Fibroblast of skin of left biceps (primary cell): ENCODE results near the gene POGZ.

Source experiments
- DNase-seq, 2 experiments: peaks; one replicate each; pipeline ENCODE4 v3.0.0-alpha.2; 2013; ENCODE audit warnings: low read depth in 2 of 2

The POGZ gene, protein sequence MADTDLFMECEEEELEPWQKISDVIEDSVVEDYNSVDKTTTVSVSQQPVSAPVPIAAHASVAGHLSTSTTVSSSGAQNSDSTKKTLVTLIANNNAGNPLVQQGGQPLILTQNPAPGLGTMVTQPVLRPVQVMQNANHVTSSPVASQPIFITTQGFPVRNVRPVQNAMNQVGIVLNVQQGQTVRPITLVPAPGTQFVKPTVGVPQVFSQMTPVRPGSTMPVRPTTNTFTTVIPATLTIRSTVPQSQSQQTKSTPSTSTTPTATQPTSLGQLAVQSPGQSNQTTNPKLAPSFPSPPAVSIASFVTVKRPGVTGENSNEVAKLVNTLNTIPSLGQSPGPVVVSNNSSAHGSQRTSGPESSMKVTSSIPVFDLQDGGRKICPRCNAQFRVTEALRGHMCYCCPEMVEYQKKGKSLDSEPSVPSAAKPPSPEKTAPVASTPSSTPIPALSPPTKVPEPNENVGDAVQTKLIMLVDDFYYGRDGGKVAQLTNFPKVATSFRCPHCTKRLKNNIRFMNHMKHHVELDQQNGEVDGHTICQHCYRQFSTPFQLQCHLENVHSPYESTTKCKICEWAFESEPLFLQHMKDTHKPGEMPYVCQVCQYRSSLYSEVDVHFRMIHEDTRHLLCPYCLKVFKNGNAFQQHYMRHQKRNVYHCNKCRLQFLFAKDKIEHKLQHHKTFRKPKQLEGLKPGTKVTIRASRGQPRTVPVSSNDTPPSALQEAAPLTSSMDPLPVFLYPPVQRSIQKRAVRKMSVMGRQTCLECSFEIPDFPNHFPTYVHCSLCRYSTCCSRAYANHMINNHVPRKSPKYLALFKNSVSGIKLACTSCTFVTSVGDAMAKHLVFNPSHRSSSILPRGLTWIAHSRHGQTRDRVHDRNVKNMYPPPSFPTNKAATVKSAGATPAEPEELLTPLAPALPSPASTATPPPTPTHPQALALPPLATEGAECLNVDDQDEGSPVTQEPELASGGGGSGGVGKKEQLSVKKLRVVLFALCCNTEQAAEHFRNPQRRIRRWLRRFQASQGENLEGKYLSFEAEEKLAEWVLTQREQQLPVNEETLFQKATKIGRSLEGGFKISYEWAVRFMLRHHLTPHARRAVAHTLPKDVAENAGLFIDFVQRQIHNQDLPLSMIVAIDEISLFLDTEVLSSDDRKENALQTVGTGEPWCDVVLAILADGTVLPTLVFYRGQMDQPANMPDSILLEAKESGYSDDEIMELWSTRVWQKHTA (N-terminal part only)

GRCh38 chr1:151459331-151460046 lies at the start of gene POGZ:
POGZ (minus strand) TSS chr1:151459494; CDS start chr1:151442204, 17,290 bp downstream.
- DNase-seq, result peak; percentile 97 to 98

DNA sequence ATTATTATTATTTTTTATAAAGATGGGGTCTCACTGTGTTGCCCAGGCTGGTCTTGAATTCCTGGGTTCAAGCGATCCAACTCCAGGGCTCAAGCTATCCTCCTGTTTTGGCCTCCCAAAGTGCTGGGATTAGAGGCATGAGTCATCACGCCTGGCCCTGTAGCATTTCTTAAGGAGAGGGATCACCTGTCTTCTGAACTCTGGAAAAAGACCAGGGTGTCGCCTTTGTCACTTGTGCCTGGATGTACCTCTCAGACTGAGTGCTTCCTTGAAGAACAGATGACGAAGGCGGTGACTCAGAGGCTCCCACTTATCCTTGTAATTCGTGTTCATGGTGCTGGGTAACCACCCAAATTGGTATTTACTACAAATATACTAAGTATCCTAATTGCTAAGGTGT lies 49.5 kb upstream of the POGZ start:
- no peak for DNase-seq

GRCh38 chr1:151504759-151505158 lies 45.5 kb upstream of the POGZ start:
- DNase-seq, result no peak

DNA sequence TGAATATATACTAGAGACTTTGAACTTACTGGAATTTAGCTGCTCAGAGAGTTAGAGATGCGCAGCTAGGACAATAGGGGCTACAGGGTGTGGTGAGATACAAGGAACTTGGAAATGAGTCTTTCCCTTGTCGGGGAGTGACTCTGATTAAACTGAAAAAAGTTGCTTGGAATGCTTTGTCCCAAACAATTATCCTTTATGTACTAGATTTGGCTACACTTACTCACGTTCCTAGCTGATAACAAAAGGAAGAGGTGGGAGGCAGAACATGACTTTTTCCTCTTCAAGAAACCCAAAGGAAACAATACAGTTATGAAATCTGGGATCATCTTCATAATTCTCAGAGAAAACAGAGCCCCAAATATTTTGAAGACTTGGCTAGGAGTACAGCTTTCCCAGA lies 45.0 kb upstream of the POGZ start:
- no peak for DNase-seq

DNA sequence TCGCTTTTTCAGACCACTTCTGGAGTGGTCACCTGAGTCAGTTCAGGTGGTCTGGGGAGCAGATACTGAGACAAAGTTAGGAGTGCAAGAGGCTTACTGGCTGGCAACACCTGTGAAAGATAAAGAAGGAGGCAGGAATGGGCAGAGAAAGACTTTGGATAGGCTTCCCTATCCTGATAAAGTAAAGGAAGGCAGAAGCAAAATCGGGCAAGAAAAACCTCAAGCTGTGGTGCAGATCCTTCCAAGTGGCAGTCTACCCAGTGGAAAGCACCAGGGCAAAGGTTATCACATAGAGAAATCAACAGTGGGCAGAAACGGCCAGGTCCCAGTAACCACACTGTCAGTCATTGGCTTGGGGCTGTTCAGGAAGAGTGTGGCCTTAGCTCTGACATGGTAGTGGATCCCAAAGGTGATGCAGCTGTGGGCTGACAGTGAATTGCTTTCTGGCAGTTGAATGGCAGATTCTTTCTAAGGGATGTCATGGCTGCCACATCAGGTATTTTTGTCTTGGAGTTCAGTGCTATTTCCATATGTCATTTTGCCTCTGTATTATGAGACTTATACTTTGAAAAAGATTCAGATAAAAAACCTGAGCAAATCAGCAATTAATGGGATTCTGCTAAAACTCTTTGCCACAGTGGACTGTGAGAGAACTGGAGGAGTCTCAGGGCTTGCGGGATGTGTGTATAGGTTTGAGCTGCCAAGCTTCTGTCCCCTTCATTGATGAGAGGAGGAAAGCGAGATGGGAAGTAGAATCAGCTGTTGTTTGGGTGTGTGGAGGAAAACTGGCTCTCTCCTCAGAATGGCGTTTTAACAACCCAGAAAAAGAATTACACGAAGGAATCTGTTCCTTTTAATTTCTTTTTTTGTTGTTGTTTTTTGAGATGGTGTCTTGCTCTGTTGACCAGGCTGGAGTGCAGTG lies 43.8 kb upstream of the POGZ start:
- DNase-seq, result no peak

GRCh38 chr1:151502035-151502700 lies 42.9 kb upstream of the POGZ start:
- DNase-seq, result no peak

DNA sequence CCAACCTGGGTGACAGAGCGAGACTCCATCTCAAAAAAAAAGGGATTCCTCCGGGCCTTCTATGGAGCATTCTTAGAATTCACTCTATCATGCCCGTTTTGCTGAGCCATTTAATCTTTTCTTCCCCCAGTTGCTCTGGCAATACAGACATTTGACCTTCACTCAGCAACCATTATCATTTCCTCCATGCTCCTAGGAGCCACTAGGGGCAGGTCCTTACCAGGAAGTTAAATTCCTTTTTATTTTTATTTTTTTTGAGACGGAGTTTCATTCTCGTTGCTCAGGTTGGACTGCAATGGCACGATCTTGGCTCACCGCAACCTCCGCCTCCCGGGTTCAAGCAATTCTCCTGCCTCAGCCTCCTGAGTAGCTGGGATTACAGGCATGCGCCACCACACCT lies 42.2 kb upstream of the POGZ start:
- no peak for DNase-seq

DNA sequence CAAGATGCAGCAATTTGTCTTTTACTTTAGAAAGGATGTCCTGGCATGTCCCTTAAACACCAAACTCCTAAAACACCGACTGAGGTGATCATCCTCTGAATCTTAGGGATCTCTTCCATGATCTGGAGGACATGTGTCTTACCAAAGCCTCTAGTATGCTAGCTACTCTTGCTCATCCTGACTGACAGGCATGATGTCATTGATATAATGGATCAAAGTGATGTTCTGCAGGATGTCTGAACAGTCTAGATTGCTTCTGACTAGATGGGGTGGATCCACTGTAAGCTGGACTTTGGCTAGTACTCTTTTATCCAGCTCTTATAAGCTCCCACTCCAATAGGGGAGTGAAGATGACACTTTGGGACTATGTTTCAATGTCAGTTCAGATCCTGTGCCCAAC lies 40.6 kb upstream of the POGZ start:
- DNase-seq, result no peak

DNA sequence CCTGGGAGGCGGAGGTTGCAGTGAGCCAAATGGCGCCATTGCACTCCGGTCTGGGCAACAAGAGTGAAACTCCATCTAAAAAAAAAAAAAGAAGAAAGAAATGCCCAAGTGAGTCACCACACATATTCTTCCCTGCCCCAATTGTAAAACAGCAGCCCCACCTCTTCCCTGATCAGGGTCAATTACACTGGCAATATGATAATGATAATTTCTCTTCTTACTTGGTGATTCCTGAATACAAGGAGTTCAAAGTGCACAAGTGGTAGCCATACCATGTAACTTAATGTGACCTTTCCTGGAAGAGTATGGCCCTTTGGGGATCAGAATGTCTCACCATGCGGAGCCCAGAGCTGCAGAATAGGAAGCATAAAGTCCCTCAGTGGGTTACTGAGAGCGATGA lies 40.1 kb upstream of the POGZ start:
- DNase-seq, result no peak

- DNase-seq, result no peak
Measured at GRCh38 chr1:151495316-151495715, 36.0 kb upstream of the POGZ start.

DNA sequence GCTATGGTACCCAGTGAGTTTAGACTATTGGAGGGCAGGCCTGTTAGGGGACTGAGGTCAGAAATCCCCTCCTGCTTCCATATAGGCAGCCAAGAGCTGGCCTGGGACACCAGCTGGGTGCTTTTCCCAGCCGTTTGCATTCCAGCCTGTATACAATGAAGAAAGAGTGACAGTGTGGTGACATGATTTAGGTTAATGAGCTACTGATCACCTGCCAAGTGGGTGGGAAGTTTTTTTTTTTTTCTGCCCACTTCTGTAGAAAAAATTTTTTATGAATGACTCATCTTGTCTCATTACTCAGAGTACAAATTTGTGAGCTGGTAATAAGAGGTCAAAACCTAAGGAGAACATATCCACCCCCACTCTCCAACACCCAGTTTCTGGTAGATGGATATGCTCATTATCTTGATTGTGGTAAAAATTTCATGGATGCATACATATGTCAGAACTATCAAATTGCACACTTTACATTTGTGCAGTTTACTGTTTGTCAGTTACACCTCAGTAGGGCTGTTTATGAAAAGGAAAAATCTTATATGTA lies 35.5 kb upstream of the POGZ start:
- DNase-seq, result peak; percentile 22 to 38

- DNase-seq, result no peak
Measured at GRCh38 chr1:151493042-151493441, 33.7 kb upstream of the POGZ start.

- DNase-seq, result no peak
Measured at GRCh38 chr1:151492120-151492519, 32.8 kb upstream of the POGZ start.

DNA sequence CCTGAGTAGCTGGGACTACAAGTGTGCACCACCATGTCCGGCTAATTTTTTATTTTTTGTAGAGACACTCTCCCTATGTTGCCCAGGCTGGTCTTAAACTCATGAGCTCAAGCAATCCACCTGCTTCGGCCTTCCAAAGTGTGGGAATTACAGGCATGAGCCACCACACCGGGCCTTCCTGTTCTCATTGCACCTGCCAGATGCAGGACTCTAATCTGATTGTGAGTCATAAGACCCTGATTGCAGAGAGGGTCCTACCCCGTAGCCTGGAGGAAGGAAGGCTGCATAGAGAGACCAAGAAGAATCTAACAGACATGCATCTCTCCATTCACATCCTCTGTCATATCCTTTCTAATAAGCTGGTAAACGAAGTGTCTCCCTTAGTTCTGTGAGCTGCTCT lies 32.3 kb upstream of the POGZ start:
- no peak for DNase-seq

GRCh38 chr1:151486557-151486956 lies 27.3 kb upstream of the POGZ start:
- DNase-seq, result no peak

DNA sequence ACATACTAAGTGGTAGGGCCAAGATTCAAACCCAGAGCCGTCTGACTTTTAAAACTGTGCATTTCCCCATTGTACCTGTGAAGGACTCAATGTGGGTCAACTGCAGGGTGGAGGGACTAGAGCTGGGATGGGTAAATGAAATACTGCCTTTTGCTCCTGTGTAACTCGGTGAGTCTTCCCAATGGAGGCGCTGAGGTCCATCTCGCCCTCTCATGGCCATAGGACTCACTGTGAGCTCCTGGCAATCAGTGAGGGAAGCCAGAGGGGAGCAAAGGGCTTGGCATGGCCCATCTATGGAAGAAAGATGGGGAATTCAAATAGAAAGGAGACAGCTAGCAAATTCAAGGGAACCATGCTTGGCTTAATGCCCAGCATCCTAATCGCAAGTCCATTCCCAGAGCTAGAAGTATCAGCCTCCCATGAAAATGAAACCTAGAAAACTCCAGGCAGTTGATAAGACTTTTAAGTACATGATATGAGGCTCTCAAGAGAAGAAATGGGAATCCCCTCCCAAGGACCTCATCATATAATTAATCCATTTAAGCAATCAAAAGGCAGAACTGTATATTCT lies 26.5 kb upstream of the POGZ start:
- no peak for DNase-seq

- DNase-seq, result no peak
Measured at GRCh38 chr1:151482017-151482416, 22.7 kb upstream of the POGZ start.

DNA sequence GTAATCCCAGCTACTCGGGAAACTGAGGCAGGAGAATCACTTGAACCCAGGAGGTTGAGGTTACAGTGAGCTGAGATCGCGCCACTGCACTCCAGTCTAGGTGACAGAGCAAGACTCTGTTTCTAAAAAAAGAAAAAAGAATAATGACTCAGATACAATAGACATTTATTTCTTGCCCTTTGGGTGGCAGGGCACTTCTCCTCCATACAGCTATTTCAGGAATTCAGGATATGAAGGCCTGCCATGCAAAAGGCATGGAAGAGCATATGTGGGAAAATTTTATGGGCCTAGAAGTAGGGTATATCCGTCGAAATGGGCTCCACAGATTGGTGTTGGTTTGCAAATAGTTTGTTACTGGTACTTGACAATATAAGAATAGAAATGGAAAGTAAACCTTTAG lies 20.2 kb upstream of the POGZ start:
- DNase-seq, result no peak

DNA sequence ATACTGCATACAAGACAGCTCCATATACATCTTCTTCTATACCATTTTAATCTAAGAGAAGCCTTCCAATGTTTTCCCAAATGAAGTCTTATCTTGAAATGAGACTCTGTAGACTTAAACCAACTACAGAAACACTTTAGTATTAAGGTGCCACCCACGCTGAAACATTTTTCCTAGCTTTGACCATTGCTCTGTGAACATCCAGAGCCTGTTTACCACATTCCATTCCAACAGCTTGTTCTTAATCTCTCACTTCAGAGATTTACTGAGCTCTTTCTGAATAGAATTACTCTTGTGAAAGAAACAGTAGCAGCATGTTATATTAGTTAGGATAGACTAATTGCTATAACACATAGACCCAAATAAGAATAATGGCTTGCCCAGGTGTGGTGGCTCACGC lies 19.6 kb upstream of the POGZ start:
- DNase-seq, result no peak
